ENCODE measurements around the gene HRG.

- no peak for TF ChIP-seq CTCF (conservative IDR thresholded peaks at IDR 0.05; ENCODE audit: low read depth, low read length)
- TF ChIP-seq EZH2 (IDR thresholded peaks at IDR 0.05; ENCODE audit: borderline replicate concordance, low read depth, low read length, poor library complexity, severe bottlenecking) = no peak
These were observed 30.7 kb downstream of the HRG start for GRCh38 chr3:186696522-186696921.
